GM18867 (cell line): Measurements from ENCODE around the gene LILRA2.
"Not testable (repeated sequence)": the region's sequence is repeated elsewhere in the genome, so short reads cannot be mapped to it uniquely, and the experiment has no call there.

Experiments
- ATAC-seq: cut with Tn5 transposase; IDR thresholded peaks from one replicate; pipeline ENCODE4 v1.9.1; 2021; ENCODE audit warnings: mild to moderate bottlenecking, moderate library complexity; ENCODE audit not compliant: unreplicated experiment

Gene LILRA2

GRCh38 chr19:54570316-54570715 lies 3.3 kb upstream of the LILRA2 start:
- no peak for ATAC-seq

GRCh38 chr19:54571715-54572615 lies 1.6 kb upstream of the LILRA2 start:
- not testable (repeated sequence) for ATAC-seq

GRCh38 chr19:54572696-54573311 lies 786 bp upstream of the LILRA2 start:
- no peak for ATAC-seq

DNA sequence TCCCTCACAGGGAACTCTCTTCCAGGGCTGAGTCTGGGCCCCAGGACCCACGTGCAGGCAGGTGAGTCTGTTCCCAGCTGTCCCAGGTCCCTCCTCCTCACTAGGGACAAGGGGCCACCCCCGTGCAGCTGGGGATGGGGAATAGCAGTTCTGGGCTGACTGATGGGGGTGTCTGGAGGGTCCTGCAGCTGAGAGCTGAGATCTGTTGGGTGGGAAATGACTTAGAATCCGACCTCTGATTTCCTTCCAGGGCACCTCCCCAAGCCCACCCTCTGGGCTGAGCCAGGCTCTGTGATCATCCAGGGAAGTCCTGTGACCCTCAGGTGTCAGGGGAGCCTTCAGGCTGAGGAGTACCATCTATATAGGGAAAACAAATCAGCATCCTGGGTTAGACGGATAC lies 461 bp downstream of the LILRA2 start:
- ATAC-seq, result no peak

GRCh38 chr19:54574527-54575056 lies 1.0 kb downstream of the LILRA2 start:
- no peak for ATAC-seq

- ATAC-seq, result not testable (repeated sequence)
Observed at GRCh38 chr19:54575205-54575604, 1.6 kb downstream of the LILRA2 start.

DNA sequence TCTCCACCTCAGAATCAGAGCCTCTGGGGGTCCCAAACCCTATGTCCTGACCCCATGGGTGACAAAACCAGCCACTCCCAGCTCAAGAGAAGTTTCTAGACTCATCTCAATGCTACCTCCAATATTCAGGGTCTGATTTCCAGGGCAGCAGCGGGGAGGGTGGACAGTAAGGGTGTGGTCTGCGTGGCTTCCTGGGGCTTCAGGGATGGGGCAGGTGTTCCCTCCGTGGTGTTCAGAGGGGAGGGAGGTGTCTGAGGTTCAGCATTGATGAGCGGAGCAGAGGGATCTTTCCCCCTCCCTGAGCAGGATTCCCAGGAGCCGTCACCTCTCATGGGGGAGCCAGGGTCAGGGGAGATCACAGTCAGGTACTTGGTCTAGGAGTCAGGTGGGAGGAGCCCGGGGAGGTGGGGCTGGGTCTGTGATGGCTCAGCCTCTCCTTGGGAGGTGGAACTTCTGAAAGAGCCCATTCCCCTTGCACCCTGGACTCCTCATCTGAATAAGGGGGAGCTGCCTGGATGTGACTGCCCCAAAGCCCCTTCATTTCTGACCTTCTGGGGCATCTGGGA lies 2.9 kb downstream of the LILRA2 start:
- ATAC-seq, result no peak

GRCh38 chr19:54577334-54577733 lies 3.7 kb downstream of the LILRA2 start:
- no peak for ATAC-seq

DNA sequence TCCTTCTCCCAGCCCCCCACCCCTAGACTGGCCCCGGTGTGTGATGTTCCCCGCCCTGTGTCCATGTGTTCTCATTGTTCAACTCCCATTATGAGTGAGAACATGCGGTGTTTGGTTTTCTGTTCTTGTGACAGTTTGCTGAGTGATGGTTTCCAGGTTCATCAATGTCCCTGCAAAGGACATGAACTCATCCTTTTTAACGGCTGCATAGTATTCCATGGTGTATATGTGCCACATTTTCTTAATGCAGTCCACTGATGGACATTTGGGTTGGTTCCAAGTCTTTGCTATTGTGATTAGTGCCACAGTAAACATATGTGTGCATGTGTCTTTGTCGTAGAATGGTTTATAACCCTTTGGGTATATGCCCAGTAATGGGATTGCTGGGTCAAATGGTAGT lies 4.7 kb downstream of the LILRA2 start:
- ATAC-seq, result not testable (repeated sequence)

- ATAC-seq, result no peak
Observed at GRCh38 chr19:54586397-54586796, 12.8 kb downstream of the LILRA2 start.

DNA sequence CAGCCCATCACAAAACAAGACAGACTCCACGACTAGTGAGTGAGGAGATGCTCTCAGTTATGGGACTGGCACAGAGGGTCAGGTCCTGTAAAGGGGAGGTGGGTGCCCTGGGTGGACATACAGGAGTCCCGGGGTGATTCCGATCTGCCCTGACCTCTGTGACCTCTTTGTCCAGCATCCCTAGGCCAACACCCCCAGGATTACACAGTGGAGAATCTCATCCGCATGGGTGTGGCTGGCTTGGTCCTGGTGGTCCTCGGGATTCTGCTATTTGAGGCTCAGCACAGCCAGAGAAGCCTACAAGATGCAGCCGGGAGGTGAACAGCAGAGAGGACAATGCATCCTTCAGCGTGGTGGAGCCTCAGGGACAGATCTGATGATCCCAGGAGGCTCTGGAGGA lies 13.4 kb downstream of the LILRA2 start:
- no peak for ATAC-seq

- not testable (repeated sequence) for ATAC-seq
Observed at GRCh38 chr19:54593445-54593844, 19.9 kb downstream of the LILRA2 start, which contains the start of gene LILRA1. TSS of gene LILRA1 (plus strand) at chr19:54593632. CDS start at chr19:54594245, 613 bp downstream.

DNA sequence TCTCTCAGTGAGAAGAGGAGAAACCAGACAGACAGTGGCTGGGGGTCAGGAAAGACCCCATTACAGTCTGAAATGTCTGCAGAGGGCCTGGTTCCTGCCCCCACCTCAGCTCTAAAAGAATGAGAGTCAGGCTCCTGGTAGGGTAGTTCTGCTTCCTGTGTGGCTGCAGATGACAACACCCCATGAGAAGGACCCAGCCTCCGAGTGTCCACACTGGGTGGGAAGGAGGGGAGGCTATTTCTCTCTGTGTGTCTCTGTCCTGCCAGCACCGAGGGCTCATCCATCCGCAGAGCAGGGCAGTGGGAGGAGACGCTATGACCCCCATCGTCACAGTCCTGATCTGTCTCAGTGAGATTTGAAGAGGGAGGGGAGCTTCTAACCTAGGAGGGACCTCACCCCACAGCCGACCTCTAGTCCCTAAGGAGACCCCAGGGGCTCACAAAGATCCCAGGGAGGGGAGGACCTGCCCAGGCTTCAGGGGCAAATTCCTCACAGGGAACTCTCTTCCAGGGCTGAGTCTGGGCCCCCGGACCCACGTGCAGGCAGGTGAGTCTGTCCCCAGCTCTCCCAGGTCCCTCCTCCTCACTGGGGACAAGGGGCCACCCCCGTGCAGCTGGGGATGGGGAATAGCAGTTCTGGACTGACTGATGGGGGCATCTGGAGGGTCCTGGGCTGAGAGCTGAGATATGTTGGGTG lies 20.5 kb downstream of the LILRA2 start:
- not testable (repeated sequence) for ATAC-seq

- ATAC-seq, result no peak
Observed at GRCh38 chr19:54594737-54595136, 21.1 kb downstream of the LILRA2 start.

GRCh38 chr19:54595680-54596436 lies 22.3 kb downstream of the LILRA2 start:
- ATAC-seq, result not testable (repeated sequence)

DNA sequence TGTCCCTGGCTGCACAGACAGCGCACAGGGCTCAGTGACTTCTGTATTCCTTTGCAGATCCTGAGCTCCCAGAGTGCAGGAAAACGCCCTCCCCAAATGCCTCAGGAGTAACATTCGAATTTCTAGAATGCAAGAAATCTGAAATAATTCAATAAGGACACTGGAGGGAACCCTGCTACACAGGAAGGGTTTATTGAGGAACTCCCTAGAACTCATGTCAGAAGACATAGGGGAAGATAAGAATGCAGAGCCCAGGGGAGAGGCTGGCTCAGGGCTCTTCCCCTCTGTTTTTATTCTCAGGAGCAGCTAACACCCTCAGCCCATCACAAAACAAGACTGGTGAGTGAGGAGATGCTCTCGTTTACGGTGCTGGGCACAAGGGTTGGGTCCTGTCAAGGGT lies 26.6 kb downstream of the LILRA2 start:
- ATAC-seq, result no peak

GRCh38 chr19:54606230-54606629 lies 32.6 kb downstream of the LILRA2 start:
- no peak for ATAC-seq

DNA sequence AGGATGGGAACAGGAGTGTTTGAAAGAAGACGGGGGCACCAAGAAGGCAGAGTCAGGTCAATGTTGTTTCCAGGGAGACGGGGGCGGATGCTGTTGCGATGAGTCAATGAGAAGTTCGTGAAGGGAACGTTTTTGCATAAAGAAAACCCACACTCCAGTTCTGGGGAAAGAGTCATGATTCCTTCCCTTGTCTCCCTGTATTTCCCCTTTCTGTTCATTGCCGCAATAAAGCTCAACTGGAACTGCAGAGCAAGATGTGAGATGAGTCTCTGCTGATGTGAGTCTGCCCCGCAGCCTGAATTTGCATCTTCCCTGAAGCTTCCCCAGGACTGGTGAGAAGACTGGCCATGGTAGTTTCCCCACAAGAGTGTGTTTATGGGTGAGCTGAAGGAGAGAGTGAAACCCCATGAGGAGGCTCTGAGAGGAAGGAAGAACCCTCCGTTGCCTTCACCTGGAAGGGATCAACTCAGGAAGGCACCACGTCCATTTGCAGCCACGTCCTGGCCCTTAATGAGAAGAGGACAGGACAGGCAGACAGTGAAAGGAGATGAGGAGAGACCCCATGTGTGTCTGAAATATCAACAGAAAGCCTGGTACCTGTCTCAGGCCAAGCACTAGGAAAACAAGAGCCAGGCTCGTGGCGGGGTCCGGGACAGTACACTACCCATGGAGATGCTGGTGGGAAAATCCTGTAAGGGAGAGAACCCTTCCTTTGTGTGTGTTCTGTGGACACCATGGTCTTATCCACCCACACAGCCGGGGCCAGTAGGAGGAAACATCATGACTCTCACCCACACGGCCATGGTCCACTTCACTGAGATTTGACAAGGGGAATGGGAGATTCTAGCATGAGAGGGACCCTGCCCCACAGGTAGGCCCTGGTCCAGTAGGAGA lies 33.5 kb downstream of the LILRA2 start:
- ATAC-seq, result no peak

- no peak for ATAC-seq
Observed at GRCh38 chr19:54607785-54608150, 34.2 kb downstream of the LILRA2 start.
